ENCODE results near the gene HCLS1.

- TF ChIP-seq CTCF (IDR thresholded peaks at IDR 0.05; ENCODE audit: insufficient read depth, low read depth, low read length) (no peak), EZH2 (IDR thresholded peaks at IDR 0.05; ENCODE audit: insufficient read depth, low read length) (no peak)
These were observed 17.9 kb downstream of the HCLS1 start for GRCh38 chr3:121642601-121643314.

All from astrocyte (in vitro differentiated cells and primary cell).